ENCODE data around the gene UVSSA. TPM values are rescaled to one million over a fixed set of nuclear protein-coding genes. Genes with fewer than 3 reads are reported as not detected.
"Not testable (repeated sequence)": the region's sequence is repeated elsewhere in the genome, so short reads cannot be mapped to it uniquely, and the experiment has no call there.

Gene UVSSA
- total RNA-seq, 1 donor from 2014 or later = 22.8 TPM

- no peaks in the 10 kb centered on the region for H3K9me3 Mint-ChIP-seq
- no peaks in the 10 kb centered on the region for H3K27me3 Mint-ChIP-seq (ENCODE audit: low read depth)
- peaks cover 34% of the 10 kb centered on the region for H3K36me3 Mint-ChIP-seq (ENCODE audit: low read depth)
- TF ChIP-seq CTCF (conservative IDR thresholded peaks at IDR 0.05) = no peak
- H3K4me3 Mint-ChIP-seq = no peak overlapping the region
- no peak overlapping the region for H3K27ac Mint-ChIP-seq (ENCODE audit: unreplicated experiment)
- no peak for DNase-seq (ENCODE audit: low read depth, low spot score)
- H3K4me1 Mint-ChIP-seq = no peaks in the 10 kb centered on the region
Measured at GRCh38 chr4:1334579-1334895, 12.5 kb upstream of the UVSSA start.

- H3K4me3 Mint-ChIP-seq; H3K27ac Mint-ChIP-seq (ENCODE audit: unreplicated experiment); H3K4me1 Mint-ChIP-seq; DNase-seq (ENCODE audit: low read depth, low spot score); H3K27me3 Mint-ChIP-seq (ENCODE audit: low read depth); H3K9me3 Mint-ChIP-seq: not testable (repeated sequence)
- peaks cover 34% of the 10 kb centered on the region for H3K36me3 Mint-ChIP-seq (ENCODE audit: low read depth)
Measured at GRCh38 chr4:1335193-1335883, 11.7 kb upstream of the UVSSA start.

DNA sequence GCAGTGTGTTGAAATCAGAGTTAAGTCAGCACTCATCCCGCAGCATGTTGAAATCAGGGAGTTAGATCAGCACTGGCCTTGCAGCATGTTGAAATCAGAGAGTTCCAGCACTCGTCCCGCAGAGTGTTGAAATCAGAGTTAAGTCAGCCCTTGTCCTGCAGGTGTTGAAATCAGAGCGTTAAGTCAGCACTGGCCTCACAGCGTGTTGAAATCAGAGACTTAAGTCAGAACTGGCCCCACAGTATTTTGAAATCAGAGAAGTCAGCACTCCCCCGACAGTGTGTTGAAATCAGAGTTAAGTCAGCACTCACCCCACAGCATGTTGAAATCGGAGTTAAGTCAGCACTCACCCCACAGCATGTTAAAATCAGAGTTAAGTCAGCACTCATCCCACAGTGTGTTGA is 10.9 kb upstream of the UVSSA start:
- peaks cover 33% of the 10 kb centered on the region for H3K36me3 Mint-ChIP-seq (ENCODE audit: low read depth)
- no peaks in the 10 kb centered on the region for H3K27me3 Mint-ChIP-seq (ENCODE audit: low read depth)
- no peaks in the 10 kb centered on the region for H3K4me1 Mint-ChIP-seq
- TF ChIP-seq CTCF (conservative IDR thresholded peaks at IDR 0.05) = no peak
- H3K4me3 Mint-ChIP-seq = no peak overlapping the region
- no peak for DNase-seq (ENCODE audit: low read depth, low spot score)
- H3K27ac Mint-ChIP-seq (ENCODE audit: unreplicated experiment) = no peak overlapping the region
- no peaks in the 10 kb centered on the region for H3K9me3 Mint-ChIP-seq

- DNase-seq (ENCODE audit: low read depth, low spot score) = no peak
- H3K36me3 Mint-ChIP-seq (ENCODE audit: low read depth) = peaks cover 39% of the 10 kb centered on the region
- no peaks in the 10 kb centered on the region for H3K27me3 Mint-ChIP-seq (ENCODE audit: low read depth)
- no peaks in the 10 kb centered on the region for H3K9me3 Mint-ChIP-seq
- H3K27ac Mint-ChIP-seq (ENCODE audit: unreplicated experiment) = peak overlapping the region; percentile 50
- peaks cover under 1% of the 10 kb centered on the region for H3K4me1 Mint-ChIP-seq
- peak overlapping the region; percentile 9 for H3K4me3 Mint-ChIP-seq
- TF ChIP-seq CTCF (conservative IDR thresholded peaks at IDR 0.05) = no peak
Measured at GRCh38 chr4:1337376-1337831, 9.6 kb upstream of the UVSSA start.

- Mint-ChIP-seq H3K4me3 (no peak overlapping the region), H3K36me3 (ENCODE audit: low read depth) (peaks cover 42% of the 10 kb centered on the region)
Measured at GRCh38 chr4:1337951-1338751, 8.9 kb upstream of the UVSSA start.

More at GRCh38 chr4:1337951-1338751, 8.9 kb upstream of the UVSSA start:
- Mint-ChIP-seq H3K9me3 (no peaks in the 10 kb centered on the region), H3K27me3 (ENCODE audit: low read depth) (no peaks in the 10 kb centered on the region), H3K4me1 (peaks cover 8% of the 10 kb centered on the region), H3K27ac (ENCODE audit: unreplicated experiment) (no peak overlapping the region)
- no peak for DNase-seq (ENCODE audit: low read depth, low spot score)
- no peak for TF ChIP-seq CTCF (conservative IDR thresholded peaks at IDR 0.05)

Measured in neural crest cell (in vitro differentiated cells).